Measurements from ENCODE around the gene DOCK9. TPM values are rescaled to one million over a fixed set of nuclear protein-coding genes. Genes with fewer than 3 reads are reported as not detected.

The DOCK9 gene
- polyA plus RNA-seq, 1 experiment, result 14.5 TPM

DNA sequence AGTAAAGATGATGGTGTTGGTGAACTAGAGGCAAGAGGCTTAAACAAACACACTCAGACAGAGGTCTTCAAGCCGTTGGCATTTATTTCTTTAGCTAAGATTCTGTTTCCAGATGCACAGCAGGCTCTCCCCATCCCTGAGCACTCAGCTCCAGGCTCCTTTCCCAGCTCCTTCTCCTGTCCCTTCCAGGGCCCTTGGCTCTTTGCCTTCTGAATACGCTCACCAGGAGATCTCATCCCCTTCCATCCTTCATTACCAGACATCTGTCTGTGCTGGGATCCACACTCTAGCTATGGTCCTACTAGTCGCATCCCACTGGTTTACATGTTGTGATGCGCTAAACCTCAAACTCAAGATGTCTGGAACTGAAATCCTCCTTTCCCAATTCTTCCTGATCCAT is 25.3 kb upstream of the DOCK9 start:
- no peak overlapping the region for H3K4me3 ChIP-seq (ENCODE audit: low read depth, low read length)
- ChIA-PET POLR2A (no interaction called here), CTCF (no interaction called here)
- no peaks in the 10 kb centered on the region for H3K36me3 ChIP-seq (ENCODE audit: control insufficient read depth, insufficient read depth, low read length)
- TF ChIP-seq, protein P1, sequence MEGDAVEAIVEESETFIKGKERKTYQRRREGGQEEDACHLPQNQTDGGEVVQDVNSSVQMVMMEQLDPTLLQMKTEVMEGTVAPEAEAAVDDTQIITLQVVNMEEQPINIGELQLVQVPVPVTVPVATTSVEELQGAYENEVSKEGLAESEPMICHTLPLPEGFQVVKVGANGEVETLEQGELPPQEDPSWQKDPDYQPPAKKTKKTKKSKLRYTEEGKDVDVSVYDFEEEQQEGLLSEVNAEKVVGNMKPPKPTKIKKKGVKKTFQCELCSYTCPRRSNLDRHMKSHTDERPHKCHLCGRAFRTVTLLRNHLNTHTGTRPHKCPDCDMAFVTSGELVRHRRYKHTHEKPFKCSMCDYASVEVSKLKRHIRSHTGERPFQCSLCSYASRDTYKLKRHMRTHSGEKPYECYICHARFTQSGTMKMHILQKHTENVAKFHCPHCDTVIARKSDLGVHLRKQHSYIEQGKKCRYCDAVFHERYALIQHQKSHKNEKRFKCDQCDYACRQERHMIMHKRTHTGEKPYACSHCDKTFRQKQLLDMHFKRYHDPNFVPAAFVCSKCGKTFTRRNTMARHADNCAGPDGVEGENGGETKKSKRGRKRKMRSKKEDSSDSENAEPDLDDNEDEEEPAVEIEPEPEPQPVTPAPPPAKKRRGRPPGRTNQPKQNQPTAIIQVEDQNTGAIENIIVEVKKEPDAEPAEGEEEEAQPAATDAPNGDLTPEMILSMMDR (IDR thresholded peaks at IDR 0.05; ENCODE audit: insufficient read depth, low read depth, low read length), result no peak
- H3K27me3 ChIP-seq (ENCODE audit: control insufficient read depth, insufficient read depth, low read length), result no peaks in the 10 kb centered on the region; the same call in 1 of the 2 replicates
- no peak for DNase-seq (ENCODE audit: low read depth)

DNA sequence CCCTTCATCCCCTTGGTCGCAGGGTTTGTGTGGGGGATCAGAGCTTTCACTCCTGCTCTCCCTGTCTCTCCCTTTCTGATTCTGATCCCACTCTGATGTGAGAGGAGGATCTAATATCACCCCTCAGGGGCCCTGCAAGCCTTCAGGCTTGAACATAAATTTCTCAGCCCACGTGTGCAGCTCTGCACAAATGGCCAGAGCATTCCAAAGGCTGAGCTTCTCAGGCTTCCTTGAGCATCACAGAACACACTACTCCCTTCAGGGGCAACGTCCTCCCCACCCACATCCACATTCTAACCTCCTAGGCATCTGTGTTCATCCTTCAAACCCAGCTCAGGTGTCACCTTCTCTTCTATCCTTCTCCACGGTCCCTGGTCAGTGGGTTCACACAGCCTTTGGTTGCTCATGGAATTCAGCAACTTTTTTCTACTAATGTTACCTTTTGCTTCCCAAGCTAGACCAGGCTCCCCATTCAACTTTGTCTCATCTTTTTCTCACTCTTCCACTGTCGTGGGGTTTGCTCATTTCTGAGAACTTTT is 24.4 kb upstream of the DOCK9 start:
- H3K4me3 ChIP-seq (ENCODE audit: low read depth, low read length), result no peak overlapping the region
- DNase-seq (ENCODE audit: low read depth), result no peak
- TF ChIP-seq, protein P1 (IDR thresholded peaks at IDR 0.05; ENCODE audit: insufficient read depth, low read depth, low read length), result no peak
- no peaks in the 10 kb centered on the region; the same call in 1 of the 2 replicates for H3K27me3 ChIP-seq (ENCODE audit: control insufficient read depth, insufficient read depth, low read length)
- POLR2A ChIA-PET, result no interaction called here
- H3K36me3 ChIP-seq (ENCODE audit: control insufficient read depth, insufficient read depth, low read length), result no peaks in the 10 kb centered on the region
- CTCF ChIA-PET, result interaction anchor here (0.7 kb wide), 1 partner anchor 25 kb away, joined by 4 read pairs; the partner anchor contains the start of gene DOCK9

DNA sequence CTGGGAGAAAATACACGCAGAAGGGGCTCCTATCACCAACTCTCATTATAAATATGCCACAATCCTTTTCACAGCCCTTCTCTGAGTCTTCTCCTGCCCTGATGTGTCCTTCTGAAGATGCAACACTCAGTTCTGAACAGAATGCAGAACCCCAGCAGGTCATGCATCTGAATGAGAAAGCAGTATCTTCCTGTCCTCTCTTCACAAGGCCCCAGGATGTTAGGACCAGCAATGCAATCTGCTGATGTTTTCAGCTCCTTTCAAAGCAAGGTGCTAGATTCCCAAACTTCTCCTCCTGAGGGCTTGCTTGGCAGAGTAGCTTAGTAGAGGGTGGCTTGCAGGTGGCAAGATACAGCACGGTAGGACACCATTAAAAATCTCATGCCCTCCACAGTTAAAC is 22.3 kb upstream of the DOCK9 start:
- Histone ChIP-seq H3K27me3 (ENCODE audit: control insufficient read depth, insufficient read depth, low read length) (no peaks in the 10 kb centered on the region; the same call in 1 of the 2 replicates), H3K36me3 (ENCODE audit: control insufficient read depth, insufficient read depth, low read length) (no peaks in the 10 kb centered on the region), H3K4me3 (ENCODE audit: low read depth, low read length) (no peak overlapping the region)
- TF ChIP-seq, protein P1 (IDR thresholded peaks at IDR 0.05; ENCODE audit: insufficient read depth, low read depth, low read length), result no peak
- no peak for DNase-seq (ENCODE audit: low read depth)
- CTCF ChIA-PET, result no interaction called here
- POLR2A ChIA-PET, result no interaction called here

DNA sequence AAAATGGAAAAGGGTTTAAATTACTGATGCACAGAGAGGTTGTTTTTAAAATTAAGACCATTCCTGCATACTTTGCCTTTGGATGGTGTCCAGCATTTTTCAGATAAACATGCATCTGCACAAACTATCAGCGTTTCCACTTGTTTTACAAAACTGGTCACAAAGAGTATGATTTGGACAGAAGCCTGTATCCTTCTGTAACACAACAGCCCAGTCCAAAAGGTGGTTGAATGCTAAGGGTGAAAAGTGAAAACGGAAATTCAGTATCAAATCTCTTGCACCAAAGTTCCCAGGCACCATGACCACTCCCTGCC is 21.7 kb upstream of the DOCK9 start:
- TF ChIP-seq, protein P1 (IDR thresholded peaks at IDR 0.05; ENCODE audit: insufficient read depth, low read depth, low read length), result no peak
- POLR2A ChIA-PET, result no interaction called here
- DNase-seq (ENCODE audit: low read depth), result no peak
- no peak overlapping the region for H3K4me3 ChIP-seq (ENCODE audit: low read depth, low read length)
- no peaks in the 10 kb centered on the region for H3K36me3 ChIP-seq (ENCODE audit: control insufficient read depth, insufficient read depth, low read length)
- no peaks in the 10 kb centered on the region; the same call in 1 of the 2 replicates for H3K27me3 ChIP-seq (ENCODE audit: control insufficient read depth, insufficient read depth, low read length)
- CTCF ChIA-PET, result no interaction called here

DNA sequence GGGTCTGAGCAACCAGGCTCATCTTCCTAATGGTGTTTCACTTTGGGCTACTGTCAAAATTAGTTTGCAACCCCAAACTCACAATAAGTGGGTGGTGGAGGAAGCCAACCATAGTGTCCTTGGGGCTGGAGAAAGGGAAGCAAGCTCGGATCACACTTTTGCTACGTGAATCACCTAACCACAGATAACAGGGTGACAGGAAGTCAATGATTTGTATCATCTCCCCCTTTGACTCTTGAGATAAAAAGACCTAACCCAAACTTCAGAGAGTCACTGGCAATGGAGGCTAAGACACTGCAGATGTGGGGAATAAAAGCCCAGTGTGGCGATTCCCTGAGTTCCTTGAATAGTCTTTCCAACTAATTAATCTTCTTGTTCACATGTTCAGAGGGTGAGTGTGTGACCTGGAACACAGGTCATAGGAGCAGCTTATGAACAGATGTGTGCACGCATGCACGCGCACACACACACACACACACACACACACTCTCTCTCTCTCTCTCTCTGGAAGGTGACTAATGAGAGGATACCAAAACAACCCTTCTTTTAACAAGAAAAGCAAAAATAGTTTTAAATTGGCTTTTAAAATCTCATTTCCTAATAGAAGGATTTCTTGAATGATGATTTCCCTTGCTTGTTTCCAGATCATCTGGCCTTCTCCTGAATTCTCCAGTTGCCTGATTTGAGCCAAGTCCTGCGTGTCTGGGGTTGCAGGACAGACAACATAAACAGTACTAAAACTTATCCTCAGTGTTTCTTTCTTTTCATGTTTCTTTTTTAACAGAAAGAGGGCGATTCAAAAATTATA is 21.2 kb upstream of the DOCK9 start:
- H3K4me3 ChIP-seq (ENCODE audit: low read depth, low read length), result no peak overlapping the region
- ChIA-PET POLR2A (no interaction called here), CTCF (no interaction called here)
- TF ChIP-seq, protein P1 (IDR thresholded peaks at IDR 0.05; ENCODE audit: insufficient read depth, low read depth, low read length), result no peak
- no peak for DNase-seq (ENCODE audit: low read depth)
- no peaks in the 10 kb centered on the region; the same call in 1 of the 2 replicates for H3K27me3 ChIP-seq (ENCODE audit: control insufficient read depth, insufficient read depth, low read length)
- H3K36me3 ChIP-seq (ENCODE audit: control insufficient read depth, insufficient read depth, low read length), result no peaks in the 10 kb centered on the region

Measured in BJ (cell line).